ENCODE results near the gene RASSF9.

GRCh38 chr12:85820101-85820500 is 16.1 kb downstream of the RASSF9 start:
- TF ChIP-seq EZH2 (IDR thresholded peaks at IDR 0.05; ENCODE audit: insufficient read depth, low read length) (no peak), CTCF (IDR thresholded peaks at IDR 0.05; ENCODE audit: insufficient read depth, low read depth, low read length) (no peak)
